Astrocyte (in vitro differentiated cells and primary cell): ENCODE data around the gene SMG1.
"Not testable (repeated sequence)": the region's sequence is repeated elsewhere in the genome, so short reads cannot be mapped to it uniquely, and the experiment has no call there.

ENCODE experiments used
- EZH2 ChIP-seq: IDR thresholded peaks from 2 replicates; pipeline ENCODE4 v1.6.1; 2012; ENCODE audit warnings: mild to moderate bottlenecking, low read length, inconsistent platforms; ENCODE audit not compliant: insufficient read depth
- TF ChIP-seq, protein P1 (sequence below): IDR thresholded peaks from 2 replicates; pipeline ENCODE4 v1.5.1; 2011; ENCODE audit warnings: low read depth, mild to moderate bottlenecking, inconsistent platforms, low read length, moderate library complexity; ENCODE audit not compliant: insufficient read depth

DNA sequence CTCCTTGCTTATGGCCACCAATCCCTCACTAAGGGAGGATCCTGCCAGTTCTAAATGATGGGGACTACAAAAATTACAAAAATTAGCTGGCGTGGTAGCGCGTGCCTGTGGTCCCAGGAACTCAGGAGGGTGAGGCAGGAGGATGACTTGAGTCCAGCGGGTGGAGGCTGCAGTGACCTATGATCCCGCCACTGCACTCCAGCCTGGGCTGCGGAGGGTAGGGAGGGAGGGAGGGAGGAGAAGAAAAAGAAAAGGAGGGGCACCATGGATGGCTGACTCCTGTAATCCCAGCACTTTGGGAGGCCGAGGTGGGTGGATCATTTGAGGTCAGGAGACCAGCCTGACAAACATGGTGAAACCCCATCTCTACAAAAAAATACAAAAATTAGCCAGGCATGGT is 1.9 kb upstream of the SMG1 start:
- not testable (repeated sequence) for TF ChIP-seq EZH2
- TF ChIP-seq, protein P1, sequence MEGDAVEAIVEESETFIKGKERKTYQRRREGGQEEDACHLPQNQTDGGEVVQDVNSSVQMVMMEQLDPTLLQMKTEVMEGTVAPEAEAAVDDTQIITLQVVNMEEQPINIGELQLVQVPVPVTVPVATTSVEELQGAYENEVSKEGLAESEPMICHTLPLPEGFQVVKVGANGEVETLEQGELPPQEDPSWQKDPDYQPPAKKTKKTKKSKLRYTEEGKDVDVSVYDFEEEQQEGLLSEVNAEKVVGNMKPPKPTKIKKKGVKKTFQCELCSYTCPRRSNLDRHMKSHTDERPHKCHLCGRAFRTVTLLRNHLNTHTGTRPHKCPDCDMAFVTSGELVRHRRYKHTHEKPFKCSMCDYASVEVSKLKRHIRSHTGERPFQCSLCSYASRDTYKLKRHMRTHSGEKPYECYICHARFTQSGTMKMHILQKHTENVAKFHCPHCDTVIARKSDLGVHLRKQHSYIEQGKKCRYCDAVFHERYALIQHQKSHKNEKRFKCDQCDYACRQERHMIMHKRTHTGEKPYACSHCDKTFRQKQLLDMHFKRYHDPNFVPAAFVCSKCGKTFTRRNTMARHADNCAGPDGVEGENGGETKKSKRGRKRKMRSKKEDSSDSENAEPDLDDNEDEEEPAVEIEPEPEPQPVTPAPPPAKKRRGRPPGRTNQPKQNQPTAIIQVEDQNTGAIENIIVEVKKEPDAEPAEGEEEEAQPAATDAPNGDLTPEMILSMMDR: not testable (repeated sequence)
